ENCODE data around the gene SLC8A3.

Gene SLC8A3

DNA sequence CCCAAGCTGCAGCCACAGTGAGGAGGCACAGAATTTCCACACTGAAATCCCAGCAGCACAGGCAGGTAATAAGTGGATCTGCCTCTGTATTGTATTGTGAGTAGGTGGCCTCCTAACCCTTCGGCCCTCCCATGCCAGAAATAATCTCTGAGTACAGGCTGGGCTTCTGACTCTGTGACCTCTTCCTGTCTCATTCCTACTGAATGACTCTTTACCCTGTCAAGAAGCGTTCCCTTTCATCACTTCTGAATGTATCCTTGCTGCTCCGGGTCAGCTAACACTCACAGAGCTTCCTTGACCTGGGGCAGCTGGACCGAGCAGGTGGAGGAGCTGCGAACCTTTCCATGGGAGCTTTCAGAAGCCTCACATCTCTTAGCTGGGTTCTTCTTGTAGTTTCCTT lies 119.6 kb downstream of the SLC8A3 start:
- DNase-seq (ENCODE audit: low read depth, low spot score) = no peak

GRCh38 chr14:70067810-70068209 lies 120.9 kb downstream of the SLC8A3 start:
- no peak for DNase-seq (ENCODE audit: low read depth, low spot score)

DNA sequence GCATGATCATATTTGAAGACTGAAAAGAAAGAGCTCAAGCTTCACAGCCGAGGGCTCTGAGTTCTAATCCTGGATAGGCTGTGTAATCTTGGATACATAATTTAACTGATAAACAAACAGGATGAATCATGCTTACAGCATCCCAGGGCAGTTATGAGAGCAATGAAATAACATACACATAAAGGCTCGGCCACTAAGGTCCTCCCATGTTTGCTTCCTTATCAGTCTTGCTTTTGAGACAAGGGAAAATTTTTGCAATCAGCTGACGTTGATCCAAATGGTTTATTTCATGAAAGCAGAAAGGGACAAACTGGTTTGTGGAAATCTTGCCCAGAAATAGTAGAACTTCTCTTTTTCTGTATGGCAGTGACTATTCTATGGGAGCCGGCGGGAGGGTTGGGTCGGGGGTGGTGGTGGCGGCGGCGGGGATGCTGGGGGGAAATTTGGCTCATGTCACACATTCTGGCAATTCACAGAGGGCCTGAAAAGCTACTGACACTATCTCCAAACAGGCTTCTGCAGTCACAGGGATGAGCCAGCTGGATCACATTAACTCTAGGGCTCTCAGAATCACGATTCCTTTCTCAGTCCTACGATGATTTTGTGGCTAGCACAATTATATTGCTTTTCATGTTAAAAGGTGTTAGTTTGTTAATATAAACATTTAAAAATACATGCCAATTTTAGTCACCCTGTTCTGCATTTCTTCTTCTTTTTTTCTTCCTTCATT lies 124.5 kb downstream of the SLC8A3 start:
- no peak for DNase-seq (ENCODE audit: low read depth, low spot score)

GRCh38 chr14:70061108-70061507 lies 127.6 kb downstream of the SLC8A3 start:
- no peak for DNase-seq (ENCODE audit: low read depth, low spot score)

GRCh38 chr14:70059545-70059944 lies 129.2 kb downstream of the SLC8A3 start:
- no peak for DNase-seq (ENCODE audit: low read depth, low spot score)

- DNase-seq (ENCODE audit: low read depth, low spot score) = no peak
Observed at GRCh38 chr14:70057519-70058136, 131.1 kb downstream of the SLC8A3 start.

GRCh38 chr14:70052990-70053389 lies 135.8 kb downstream of the SLC8A3 start:
- DNase-seq (ENCODE audit: low read depth, low spot score) = no peak

- DNase-seq (ENCODE audit: low read depth, low spot score) = no peak
Observed at GRCh38 chr14:70050136-70050535, 138.6 kb downstream of the SLC8A3 start.

- DNase-seq (ENCODE audit: low read depth, low spot score) = no peak
Observed at GRCh38 chr14:70049605-70050004, 139.1 kb downstream of the SLC8A3 start.

DNA sequence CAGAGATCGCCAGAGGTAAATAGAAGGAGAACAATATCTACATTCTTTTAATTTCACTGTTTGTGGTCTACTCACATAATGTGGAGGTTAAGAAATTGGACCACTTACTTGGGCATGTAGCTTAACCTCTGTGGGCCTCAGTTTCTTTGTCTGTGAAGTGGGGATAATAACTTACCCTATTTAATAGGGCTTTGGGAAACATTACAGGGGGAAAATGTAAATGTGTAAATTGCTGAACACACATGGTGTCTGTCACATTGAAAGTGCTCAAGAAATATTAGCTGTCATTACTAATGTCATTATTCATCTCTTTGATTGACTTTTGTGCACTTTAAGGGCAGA lies 140.5 kb downstream of the SLC8A3 start:
- DNase-seq (ENCODE audit: low read depth, low spot score) = no peak

DNA sequence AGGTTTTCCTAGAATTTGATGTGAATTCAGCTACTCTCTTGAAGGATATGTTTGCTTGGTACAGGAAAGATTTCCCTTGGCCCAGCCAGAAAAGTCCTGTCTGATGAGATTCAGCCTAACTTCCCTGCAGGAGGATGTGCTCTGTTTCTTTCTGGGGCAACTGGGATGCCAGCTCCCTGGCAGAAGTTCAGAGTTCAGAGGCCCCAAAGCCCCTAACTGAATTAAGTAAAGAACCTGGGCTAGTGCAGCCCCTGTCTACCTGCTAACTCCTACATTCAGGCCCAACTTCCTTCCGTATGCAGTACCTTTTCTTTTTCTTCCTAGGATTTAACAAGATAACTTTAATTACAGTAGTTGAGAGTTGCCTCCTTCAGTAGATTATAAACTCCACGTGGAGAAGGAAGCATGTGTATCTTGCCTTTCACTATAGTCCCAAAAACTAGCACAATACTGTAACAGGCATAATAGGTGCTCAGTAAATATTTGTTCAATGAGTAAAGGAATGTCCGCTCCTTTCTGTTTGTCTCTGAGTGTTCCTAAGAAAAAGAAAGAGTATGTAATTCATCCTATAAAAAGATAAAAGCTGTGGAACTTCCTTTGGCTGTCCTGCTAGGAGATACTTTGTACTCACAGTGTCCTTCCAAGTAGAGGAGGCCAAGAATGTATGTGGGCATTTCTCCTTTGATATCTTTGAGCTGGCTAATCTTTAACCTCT lies 141.0 kb downstream of the SLC8A3 start:
- DNase-seq (ENCODE audit: low read depth, low spot score) = no peak

DNA sequence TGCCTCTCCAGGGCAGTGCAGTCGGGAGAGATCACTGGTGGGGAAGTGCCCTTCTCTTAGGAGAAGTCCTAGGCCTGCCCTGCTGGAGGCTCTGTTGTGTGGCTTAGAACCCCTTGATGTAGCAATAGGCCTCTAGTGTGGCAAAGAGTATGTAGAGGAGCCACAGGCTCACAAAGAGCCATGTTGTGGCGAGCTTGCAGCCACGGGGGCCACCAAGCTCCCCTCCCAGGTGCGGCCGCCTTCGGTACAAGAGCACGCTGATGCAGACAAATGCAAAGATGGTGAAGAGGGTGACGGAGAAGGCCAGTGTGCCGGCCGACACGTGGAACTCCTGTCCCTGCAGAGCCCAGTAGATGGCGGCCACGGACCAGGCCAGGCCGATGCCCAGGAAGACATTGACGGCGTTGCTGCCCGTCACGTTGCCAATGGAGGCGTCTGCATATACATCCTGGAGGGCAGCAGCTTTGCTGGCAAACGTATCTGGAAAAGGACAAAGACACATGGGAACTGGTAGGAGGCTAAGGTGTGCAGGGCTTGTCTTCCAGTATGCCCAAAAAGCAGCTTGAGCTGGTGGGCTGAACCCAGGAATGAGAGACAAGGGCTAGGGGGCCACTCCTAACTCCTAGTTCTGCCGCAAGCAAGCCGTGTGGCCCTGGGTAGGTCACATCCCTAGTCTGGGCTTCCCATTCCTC lies 142.8 kb downstream of the SLC8A3 start:
- DNase-seq (ENCODE audit: low read depth, low spot score) = peak; percentile 40

DNA sequence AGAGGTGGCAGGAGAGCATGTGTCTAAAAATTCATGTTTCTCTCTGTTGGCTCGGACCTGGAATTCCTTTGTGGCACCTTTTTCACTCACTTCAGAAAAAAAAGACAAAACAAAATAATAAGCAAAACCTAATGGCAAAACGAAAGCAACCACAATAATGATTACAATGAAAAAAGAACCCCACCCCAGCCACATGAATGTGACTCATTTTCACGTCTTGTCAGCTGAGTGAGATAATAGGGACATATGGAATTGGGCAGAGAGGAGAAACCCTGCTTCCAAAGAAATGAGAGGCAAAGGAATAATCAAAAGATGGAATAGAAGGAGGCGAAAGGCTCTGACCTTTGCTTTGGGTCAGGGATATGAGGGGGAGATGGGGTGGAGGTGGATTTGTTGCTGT lies 143.4 kb downstream of the SLC8A3 start:
- DNase-seq (ENCODE audit: low read depth, low spot score) = no peak

DNA sequence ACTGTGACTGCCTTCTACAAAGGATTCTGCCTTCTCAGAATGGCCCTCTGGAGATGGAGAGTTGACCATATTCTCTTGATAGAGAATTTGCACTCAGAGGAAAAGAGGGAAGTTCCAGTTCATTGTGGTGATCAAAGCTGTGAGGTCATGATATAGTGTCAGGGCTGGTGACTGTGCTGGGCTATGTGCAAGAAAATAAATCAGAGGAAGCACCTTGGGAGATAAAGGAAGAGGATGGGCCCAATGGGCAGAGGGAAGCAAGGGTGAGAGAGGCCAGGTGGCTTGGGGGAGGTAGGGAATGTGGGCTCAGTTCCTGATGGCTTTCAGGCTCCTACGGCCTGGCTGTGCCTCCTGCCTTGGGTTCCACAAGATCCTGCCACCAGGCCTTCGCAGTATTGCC lies 145.8 kb downstream of the SLC8A3 start:
- no peak for DNase-seq (ENCODE audit: low read depth, low spot score)

GRCh38 chr14:70036665-70037064 lies 152.1 kb downstream of the SLC8A3 start:
- DNase-seq (ENCODE audit: low read depth, low spot score) = no peak

GRCh38 chr14:70034257-70034656 lies 154.5 kb downstream of the SLC8A3 start:
- DNase-seq (ENCODE audit: low read depth, low spot score) = no peak

DNA sequence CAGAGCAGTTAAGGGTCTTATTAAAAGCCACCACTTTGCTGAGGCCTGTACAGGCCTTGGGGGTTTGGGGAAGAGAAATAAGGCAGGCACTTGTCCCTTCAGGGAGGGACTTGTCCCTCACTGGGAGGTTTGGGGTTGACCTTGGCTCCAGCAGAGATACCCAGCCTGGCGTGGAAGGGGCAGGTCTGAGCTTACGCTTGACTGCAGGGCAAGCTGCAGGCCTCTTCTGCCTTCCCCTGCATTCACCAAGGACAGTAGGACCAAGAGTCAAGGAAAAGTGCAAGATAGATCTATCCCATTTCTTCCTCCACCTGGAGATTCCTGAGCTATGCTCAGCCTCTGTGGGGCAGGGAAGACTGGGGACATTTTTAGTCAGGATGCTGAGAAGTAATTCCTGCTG lies 155.2 kb downstream of the SLC8A3 start:
- no peak for DNase-seq (ENCODE audit: low read depth, low spot score)

DNA sequence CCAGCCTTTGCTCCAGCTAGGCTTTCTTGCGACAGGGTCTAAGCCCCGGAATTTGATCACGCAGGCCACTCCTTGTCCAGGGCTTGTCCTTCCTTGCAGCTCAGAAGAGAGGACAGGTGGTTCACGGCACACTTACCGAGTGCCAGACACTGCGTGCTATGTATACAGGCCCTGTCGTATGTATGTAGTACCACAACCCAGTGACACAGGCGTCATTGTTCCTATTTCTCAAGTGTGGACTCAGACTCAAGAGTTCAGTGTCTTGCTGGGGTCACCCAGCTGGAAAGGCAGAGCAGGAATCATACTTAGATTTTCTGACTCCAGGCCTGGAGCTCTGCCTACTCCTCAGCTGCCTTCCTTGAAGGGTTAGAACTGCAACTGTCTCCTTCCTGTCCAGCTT lies 155.6 kb downstream of the SLC8A3 start:
- DNase-seq (ENCODE audit: low read depth, low spot score) = no peak

DNA sequence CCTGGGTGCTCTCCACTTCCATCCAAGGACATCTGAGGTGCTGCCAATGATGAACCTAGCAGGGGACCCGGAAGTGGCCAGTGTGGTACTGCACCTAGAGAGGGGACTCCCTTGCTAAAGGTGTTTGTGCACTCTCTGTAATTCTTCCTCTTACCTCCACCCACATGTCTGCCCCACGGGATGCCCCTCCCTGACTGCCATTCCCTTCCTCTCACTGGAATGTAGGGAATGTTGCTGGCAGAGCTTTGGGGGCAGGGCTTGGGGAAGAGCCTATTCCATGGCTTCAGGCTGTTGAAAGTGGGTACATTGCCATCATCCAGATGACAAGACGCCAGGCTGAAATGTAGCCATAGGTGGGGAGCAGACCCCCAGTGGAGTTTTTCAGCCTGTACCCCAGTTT lies 156.3 kb downstream of the SLC8A3 start:
- peak; percentile 59 for DNase-seq (ENCODE audit: low read depth, low spot score)

DNA sequence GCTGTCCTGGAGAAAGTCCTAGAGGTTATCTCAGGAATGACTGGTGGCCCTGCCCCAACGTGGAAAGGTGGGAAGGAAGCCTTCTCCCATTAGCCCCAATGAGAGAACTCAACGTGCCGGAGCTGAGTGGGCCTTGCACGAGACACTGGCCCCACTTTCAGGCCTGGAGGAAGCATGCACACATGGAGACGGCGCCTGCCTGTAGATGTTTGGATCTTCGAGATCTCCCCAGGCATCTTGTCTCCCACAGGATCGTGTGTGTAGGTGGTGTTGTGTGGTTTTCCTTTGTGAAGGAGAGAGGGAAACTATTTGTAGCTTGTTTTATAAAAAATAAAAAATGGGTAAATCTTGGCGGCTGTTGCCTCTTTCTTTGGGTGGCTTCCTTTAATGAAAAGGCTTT lies 156.7 kb downstream of the SLC8A3 start:
- DNase-seq (ENCODE audit: low read depth, low spot score) = no peak

DNA sequence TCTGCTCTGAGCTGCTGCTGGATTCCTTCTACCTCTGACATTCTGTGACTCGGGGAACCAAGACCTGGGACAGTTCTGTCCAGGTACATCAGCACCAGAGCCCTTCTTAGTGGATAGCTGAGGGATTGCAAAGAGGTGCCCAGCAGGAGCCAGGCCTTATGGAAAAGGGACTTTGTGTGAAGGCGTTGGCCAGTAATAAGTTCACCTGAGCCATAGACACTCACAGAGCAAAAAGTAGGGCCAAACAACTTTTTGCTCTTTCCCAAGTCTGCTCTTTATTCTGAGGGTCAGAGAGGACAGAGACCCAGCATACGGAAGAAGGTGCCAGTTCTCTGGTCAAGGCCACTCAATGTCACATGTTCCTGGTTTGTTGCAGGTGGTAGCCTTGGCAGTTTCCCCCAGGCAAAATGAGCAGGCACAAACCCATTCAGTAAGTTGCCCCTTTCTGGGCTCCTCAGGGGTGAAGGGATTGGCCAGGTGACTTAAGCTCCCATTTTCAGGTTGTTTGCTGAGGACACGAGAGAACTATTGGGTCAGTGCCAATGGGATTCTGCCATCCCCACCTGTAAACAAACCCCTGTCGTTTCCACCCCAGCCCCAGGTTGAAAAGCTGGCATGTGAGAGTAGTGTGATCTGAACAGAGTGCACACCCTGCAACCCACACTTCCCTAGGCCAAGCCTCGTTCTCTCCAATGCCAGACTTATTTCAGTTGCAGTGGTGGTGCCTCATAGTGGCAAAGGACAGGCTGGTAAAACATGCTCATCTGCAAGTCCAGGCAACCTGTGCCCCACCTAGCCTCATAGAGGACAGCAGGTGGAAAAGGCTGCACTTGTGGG lies 159.2 kb downstream of the SLC8A3 start:
- no peak for DNase-seq (ENCODE audit: low read depth, low spot score)

Measured in iPS DF 19.7 (cell line).